Myocyte (in vitro differentiated cells): ENCODE results near the gene CDHR1. TPM values are rescaled to one million over a fixed set of nuclear protein-coding genes. Genes with fewer than 3 reads are reported as not detected.
"Not testable (repeated sequence)": the region's sequence is repeated elsewhere in the genome, so short reads cannot be mapped to it uniquely, and the experiment has no call there.

Experiments used
- DNase-seq: peaks from one replicate; pipeline ENCODE4 v3.0.0-alpha.2; 2012; ENCODE audit warnings: low read depth
- polyA plus RNA-seq: library from polyadenylated mRNA; unstranded; fragments of >200 nt; gene quantifications from one replicate; pipeline ENCODE4 v1.2.1, GENCODE V29; 2012; ENCODE audit warnings: missing spikeins
- total RNA-seq: library from RNA; depleted of rRNA; stranded (reverse); fragments of >200 nt; gene quantifications from 2 replicates; pipeline ENCODE4 v1.2.3, GENCODE V29; 2014

CDHR1 gene
- 0.05 and 0.86 TPM in 2 replicates for total RNA-seq
- 0.37 TPM for polyA plus RNA-seq

DNA sequence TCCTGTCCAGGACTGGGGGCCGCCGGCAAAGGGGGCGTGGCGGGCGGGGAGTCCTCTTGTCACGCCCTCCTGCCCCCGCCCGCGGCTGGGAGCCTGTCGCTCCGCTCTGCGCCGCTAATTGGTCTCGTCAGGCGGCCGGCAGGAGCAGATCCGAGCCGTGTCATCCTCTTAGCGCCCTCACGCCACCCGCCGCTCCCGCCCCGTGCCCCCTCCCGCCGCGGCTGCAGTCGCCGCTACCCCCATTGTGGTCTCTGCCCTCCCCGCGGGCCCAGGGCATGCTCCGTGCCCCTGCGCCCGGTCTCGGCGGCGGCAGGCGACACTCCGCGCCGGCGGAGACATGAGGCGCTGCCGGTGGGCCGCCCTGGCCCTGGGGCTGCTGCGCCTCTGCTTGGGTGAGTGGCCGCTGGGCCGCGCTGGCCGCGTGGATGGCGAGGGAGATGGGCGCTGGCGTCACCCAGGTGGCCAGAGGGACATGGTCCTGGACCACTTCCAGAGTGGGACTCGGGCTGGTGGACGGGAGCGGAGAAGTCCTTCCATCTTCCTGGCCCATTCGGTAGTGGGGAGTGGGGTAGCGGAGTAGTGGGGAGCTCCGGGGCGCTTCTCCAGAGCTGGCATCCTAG is at the start of gene CDHR1:
TSS of gene CDHR1 (plus strand) at position 114 of the 620 bp plus-strand sequence. CDS start at position 338, 224 bp downstream.
- DNase-seq, result peak; percentile 18

DNA sequence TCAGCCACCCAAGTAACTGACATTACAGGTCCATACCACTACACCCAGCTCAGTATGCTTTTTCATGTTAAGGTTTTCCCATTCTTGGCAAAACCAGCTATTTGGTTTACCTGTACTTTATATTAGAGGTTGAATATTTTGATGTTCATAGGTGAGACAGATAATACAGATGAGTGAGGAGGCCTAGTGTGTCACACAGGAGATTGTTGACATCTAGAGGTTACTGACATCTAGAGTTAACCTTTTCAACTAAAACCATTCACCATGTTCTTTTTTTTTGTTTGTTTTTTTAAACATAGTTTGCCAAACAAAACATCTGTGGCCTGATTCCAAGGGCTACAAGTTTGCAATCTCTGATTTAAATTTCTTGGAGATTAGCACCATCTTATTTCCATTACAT is 47.0 kb upstream of the CDHR1 start:
- DNase-seq, result no peak

DNA sequence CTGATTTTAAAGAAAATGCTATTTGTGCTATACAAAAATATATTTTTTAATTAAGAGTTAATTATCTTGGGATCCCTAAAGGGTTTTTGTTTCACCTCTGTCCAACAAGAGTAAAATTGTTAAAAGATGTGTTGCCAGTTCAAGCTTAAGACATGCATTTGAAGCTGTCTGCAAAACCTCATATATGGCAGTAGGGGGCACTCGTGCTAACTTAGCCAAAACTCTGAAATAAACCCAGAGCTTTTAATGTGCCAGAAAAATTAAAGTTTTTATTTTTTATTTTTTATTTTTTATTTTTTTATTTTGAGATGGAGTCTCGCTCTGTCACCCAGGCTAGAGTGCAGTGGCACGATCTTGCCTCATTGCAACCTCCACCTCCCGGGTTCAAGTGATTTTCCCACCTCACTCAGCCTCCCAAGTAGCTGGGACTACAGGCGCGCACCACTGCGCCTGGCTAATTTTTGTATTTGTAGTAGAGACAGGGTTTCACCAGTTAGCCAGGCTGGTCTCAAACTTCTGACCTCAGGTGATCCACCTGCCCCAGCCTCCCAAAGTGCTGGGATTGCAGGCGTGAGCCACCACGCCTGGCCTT is 46.2 kb upstream of the CDHR1 start:
- DNase-seq, result peak; percentile 35

DNA sequence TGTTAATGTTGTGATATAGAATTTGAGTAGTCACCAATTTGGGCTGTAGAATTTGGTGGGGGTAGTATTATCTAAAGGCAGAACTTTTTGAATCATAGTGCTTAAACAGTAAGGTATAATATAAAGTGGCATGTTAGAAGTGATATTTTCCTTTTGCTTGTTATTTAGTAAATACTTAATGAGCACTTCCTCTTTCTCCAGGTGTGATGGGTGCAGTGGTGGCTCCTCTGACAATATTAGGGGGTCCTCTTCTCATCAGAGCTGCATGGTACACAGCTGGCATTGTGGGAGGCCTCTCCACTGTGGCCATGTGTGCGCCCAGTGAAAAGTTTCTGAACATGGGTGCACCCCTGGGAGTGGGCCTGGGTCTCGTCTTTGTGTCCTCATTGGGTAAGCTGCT is 44.5 kb upstream of the CDHR1 start:
- DNase-seq, result no peak

DNA sequence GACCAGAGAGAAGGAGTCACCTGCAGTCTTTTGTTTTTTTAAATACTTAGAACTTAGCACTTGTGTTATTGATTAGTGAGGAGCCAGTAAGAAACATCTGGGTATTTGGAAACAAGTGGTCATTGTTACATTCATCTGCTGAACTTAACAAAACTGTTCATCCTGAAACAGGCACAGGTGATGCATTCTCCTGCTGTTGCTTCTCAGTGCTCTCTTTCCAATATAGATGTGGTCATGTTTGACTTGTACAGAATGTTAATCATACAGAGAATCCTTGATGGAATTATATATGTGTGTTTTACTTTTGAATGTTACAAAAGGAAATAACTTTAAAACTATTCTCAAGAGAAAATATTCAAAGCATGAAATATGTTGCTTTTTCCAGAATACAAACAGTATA is 41.6 kb upstream of the CDHR1 start:
- DNase-seq, result no peak

DNA sequence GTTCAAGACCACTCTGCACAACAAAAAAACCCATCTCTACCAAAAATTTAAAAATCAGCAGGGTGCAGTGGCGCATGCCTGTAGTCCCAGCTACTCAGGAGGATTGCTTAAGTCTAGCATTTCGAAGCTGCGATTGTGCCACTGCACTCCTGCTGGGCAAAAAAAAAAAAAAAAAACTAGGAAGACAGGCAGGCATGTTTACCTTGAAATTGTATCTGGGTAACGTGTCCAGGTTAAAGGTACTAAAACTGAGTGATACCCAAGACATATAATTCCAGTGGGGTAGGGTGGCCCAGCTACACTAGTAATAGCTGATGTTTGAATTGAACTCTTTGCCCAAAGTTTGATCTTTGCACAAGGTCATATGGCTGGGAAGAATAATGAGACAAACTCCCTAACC is 38.8 kb upstream of the CDHR1 start:
- no peak for DNase-seq

DNA sequence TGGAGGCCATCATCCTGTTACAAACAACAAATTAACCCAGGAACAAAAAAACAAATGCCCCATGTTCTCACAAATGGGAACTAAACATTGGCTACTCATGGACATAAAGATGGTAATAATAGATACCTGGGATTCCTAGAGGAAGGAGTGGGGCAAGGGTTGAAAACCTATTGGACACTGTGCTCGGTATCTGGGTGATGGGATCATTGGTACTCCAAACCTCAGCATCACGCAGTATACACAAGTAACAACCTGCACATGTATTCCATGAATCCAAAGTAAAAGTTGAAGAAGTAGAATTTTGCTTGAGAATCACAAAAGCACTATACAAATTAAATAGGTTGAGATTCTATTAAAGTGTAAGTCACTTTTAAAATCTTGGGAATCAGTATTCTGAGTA is 38.3 kb upstream of the CDHR1 start:
- no peak for DNase-seq

DNA sequence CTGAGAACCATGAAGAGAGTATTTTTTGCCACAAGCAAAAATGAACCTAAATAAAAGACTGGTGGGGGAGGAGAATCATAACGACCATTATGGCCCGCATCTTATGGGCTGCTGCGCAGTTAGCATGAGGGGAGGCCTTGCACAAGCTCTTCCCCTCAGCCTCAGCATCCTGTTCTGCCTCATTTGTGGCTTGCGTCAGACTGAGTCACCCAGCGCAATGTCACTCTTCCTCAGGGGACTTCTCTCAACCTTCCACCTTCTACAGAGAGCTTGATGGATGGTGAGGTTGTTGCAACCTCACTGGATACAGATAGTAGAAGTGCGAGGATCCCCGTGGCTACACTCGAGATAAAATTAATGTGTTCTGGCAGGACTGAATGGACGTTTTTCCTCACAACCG is 37.6 kb upstream of the CDHR1 start:
- DNase-seq, result no peak

DNA sequence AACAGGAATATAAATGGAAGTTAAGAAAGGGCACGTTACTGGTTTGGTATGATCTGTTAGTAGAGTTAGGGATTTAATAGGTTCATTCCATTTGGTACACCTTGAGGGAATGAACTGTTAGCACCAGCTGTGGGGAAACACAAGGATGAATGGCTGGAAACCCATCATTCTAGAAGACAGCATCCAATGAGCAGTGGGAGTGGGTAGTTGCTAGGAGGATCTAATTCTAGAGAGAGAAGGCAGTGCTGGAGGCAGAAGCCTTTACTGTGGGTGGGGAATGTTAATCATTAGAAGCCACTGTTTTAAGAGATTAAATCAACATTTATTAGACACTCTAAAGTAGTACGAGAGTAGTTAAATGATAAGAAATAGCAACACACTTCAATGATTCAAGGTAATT is 36.3 kb upstream of the CDHR1 start:
- DNase-seq, result no peak

DNA sequence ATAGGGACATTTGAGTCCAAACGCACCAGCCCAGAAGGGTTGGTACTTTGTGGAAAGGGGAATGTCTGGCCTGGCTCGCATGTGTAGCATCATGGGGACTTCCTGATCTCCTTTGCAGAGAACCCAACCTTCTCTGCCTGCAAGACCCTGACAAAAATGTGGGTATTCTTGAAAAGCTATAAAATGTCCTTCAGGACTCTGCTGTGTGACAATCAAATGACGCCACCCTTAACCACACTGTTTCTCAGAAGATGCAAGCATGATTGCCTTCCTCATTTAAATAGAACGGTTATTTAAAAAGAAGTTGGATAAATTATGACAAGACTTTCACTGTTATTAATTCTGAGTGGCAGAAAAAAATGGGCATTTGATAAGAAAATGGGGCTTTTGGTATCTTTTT is 35.8 kb upstream of the CDHR1 start:
- DNase-seq, result no peak

DNA sequence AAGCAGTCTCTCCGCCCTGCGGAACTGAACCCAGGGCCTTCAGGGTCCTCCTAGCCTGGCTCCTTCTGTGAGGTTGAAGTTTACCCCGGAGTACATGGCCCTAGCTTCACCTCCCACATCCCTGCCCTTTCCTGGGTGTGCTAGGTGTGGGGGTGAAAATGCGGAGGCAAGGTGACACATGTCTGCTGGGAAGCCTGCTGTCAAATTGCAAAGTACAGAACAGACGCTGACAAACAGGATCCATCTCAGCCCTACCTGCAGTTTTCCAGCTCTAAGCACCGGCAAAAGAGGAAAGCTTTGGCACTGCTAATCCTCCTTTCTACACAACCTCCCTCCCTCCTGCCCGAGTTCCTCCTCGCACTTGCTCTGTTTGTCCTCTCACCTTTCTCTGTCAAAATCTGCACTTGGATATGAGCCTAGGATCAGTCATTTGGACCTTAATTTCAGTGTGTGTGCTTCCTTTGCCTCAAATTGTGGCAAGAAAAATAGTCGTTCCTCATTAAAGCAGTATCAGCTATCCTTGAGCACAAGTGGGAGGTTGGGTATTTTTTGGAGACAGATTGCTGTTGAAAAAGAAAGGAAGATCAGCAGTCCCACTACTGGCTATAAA is 35.2 kb upstream of the CDHR1 start:
- DNase-seq, result no peak

DNA sequence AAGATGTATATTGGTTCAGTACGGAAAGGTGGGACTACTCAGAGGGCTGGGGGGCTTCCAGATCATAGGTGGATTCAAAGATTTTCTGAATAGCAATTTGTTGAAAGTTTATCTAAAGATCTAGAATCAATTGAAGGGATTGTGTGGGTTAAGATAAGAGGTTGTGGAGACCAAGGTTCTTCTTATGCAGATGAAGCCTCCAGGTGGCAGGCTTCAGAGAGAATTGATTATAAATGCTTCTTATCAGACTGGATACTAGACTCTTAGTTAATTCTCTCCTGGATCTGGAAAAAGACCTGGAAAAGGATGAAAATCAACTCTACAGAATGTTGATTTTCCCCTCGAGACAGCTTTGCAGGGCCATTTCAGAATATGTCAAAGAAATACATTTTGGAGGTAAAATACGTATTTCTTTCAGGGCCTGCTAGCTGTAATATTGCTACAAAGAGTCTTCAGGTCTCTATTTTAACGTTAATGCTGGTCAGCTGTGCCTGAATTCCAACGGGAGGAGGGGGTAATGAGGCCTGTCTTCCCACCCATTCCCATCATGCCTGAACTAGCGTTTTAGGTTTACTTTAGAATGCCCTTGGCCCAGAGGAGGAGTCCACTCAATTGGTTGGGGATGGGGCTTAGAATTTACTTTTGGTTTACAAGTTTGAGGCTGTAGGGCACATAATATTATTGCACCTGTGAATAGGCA is 33.5 kb upstream of the CDHR1 start:
- no peak for DNase-seq

DNA sequence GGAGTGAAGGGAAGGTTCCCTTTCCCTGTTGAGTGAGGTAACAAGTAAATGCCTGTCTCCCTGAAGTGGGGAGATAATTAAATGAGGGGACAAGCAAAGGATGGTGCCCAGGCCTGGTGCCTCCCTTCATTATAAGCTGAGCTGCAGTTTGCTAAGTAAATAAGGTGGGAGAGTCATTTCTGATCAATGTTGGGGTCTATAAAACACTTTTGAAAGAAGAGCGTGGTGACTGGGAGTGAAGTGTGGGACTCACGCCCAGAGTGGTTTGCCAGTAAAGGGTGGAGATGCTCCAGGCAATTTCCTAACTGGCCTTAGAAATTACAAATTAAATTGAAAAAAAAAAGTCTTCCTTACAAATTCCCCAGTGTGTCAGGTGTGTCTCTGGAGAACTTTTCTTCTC is 30.3 kb upstream of the CDHR1 start:
- no peak for DNase-seq

DNA sequence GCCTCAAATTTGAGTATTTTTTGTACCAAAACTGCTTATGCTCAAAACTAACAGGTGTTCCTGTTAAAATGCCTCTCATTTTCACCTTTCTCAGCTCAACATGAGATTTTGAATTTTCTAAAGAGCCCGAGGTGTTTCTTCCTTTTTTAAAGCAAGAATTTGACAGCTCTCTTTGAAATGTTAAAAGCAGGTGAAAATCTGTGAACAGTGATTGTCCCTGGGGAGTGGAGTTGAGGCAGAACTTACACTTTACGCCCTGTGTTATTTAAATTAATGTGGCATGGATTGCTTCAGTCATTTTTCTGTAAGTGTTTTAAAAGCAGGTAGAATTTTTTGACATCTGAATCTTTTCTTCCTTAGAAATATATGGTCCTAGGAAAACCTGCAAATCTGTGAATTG is 29.9 kb upstream of the CDHR1 start:
- no peak for DNase-seq

DNA sequence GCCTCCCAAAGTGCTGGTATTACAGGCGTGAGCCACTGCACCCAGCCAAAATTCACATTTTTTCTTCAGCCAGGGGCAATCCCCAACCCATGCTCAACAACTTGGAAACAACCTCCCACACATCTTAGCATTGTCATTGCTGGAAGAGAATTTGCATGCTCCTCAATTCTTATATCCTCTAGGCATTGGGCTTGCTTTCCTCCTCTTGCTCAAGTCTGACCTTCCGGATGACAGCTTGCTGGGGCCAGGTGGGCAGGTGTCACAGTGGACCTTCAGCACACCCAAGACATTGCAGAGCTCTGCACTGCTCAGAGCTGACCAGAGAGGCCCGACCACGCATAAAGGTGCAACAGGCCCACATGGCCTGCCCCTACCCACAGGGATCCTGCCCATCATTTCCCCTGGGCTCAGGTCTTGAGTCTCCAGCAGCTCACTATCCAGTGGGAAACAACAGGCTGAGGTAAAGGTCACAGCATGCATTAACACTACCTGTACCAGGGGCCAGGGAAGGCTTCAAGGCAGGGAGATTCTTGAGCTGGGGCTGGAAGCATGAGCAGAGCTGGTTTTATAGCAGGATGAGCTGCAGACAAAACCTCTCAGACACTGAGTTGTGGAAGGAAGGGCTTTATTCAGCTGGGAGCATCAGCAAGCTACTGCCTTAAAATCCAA is 27.6 kb upstream of the CDHR1 start:
- DNase-seq, result no peak

DNA sequence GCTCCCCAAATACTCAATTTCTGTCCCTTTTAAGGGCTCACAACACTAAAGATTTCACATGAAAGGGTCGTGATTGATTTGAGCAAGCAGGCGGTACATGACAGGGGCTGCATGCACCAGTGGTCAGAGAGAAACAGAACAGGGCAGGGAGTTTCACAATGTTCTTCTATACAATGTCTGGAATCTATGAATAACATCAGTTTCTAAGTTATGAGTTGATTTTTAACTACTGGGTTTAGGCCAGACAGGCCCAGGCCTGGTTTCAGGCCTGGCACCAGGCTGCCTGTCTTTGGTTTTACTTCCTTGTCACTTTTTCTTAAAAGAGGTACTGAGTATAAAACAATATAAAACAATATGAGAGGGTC is 27.1 kb upstream of the CDHR1 start:
- DNase-seq, result not testable (repeated sequence)

DNA sequence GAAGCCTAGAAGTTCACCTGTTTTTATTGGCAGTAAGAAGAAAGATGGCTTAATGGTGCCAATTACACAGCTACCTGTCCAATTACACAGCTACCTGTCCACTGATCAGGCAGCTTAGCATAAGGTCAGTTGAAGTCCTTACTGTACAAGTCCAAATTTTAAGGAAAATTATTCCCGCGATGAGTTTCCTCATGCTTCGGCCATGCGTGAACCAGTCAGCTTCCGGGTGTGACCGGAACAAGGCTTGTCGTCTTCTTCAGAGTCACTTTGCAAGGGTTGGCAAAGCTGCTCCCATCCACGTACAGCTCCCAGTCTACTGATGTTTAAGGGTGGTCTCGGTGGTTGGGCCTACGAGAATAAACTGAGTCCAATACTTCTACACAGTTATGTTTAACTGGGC is 26.0 kb upstream of the CDHR1 start:
- DNase-seq, result not testable (repeated sequence)

DNA sequence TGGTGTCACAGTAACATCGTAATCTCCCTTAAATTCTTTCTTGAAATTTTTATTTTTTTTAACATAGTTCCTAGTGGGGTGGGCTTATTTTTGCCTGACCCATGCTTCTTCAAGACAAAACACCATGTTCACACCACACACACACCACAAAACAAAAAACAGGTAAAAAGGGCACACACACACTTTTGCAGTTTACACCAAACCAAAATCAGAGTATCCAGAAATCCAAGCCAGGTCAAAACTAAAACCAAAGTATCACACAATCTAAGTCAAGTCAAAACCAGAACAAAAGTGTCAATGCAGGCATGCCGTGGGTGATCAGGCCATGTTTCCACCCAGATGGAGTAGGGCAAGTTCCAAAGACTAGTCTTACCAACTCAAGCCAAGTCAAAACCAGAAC is 23.1 kb upstream of the CDHR1 start:
- not testable (repeated sequence) for DNase-seq

DNA sequence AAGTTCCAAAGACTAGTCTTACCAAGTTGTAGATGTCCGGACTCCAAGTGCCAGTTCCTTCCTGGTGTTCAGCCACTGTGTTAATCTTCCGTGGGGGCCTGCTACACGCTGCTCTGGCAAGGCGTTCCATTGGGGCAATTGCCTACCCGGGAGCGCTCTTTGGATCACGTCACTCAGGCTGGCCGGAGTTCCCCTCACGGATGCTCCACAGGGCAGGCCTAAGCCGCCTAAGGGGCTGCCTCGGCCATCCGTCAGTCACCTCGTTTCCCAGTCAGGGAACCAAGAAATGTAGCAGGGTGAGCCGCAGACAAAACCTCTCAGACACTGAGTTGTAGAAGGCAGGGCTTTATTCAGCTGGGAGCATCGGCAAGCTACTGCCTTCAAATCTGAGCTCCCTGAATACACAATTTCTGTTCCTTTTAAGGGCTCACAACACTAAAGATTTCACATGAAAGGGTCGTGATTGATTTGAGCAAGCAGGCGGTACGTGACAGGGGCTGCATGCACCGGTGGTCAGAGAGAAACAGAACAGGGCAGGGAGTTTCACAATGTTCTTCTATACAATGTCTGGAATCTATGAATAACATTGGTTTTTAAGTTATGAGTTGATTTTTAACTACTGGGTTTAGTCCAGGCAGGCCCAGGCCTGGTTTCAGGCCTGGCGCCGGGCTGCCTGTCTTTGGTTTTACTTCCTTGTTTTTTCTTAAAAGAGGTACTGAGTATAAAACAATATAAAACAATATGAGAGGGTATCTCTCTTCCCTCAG is 22.5 kb upstream of the CDHR1 start:
- DNase-seq, result not testable (repeated sequence)

DNA sequence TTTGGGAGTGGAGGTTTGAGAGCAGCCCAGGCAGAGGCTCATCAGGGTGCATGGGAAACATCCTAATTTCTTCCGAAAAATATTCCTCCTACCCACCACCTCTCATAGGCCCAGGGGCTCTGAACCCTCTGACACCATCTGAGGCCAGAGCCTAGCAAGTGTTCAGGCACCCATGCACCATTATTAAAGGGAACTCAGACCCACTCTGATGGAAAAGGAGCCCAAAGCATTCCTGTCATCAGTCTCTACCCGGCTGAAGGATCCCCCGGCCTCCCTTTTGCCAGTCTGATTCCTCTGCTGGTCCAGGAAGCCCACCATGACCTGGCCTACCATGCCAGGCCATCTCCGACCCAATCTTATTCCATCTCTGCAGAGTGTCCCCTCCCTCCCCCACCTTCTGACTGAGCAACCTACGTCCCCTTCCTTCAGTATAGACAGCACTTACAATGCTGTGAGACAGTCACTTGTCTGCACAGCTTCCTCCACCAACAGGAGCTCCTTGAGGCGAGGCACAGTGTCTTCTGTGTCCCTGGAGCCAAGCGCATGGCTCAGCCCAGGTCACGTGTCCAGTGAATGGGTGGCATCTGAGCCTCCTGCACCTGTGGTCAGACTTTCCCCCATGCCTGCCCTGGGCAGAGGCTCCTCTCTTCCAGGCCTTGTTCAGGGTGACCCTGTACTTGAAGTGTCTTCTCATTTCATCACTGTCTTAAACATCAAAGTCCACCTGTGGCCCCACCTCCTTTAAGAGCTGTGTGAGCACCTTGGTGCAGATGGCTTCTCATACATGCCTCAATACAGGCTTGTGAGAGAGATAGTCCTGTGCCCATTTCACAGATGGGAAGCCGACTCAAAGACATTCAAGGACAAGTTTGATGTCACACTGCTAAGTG is 21.6 kb upstream of the CDHR1 start:
- no peak for DNase-seq
